ENCODE measurements around the gene COX15. TPM values are rescaled to one million over a fixed set of nuclear protein-coding genes. Genes with fewer than 3 reads are reported as not detected.

The COX15 gene
- total and polyA plus RNA-seq, 2 donors (not counting 1 experiment from before 2014, with no cell fraction given) = 26.4 to 43.9 TPM

DNA sequence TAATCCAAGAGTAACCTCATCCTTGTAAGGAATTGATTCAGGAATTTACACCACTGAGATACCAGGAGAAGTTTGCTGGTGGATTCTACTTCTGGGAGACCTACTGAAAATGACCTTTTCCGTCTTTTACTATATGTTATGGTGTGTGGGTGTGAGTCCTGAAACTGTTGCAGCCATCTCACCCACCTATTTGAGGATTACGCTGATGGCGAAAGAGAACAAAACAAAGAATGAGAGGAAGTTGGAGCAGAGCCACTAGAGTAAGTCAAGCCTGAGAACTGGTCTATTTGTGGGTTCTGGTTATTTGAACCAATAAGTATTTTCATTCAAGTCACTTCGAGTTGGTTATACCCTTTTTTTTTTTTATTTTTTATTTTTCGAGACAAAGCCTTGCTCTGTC is 37.8 kb upstream of the COX15 start:
- Histone ChIP-seq H3K4me2 (ENCODE audit: extremely low read depth, insufficient read depth, low read length) (no peak overlapping the region), H3K9ac (ENCODE audit: insufficient read depth, low read length) (no peak overlapping the region), H3K27me3 (ENCODE audit: control insufficient read depth, insufficient read depth, low read length) (no peaks in the 10 kb centered on the region), H3K9me3 (ENCODE audit: control insufficient read depth, insufficient read depth, low read depth, low read length) (no peaks in the 10 kb centered on the region), H3K4me1 (ENCODE audit: control insufficient read depth, extremely low read depth, insufficient read depth, low read length) (peaks cover 3% of the 10 kb centered on the region), H3K4me3 (replicated peaks in 1 of 4; ENCODE audit: control extremely low read depth in 1 of 4, insufficient read depth in 1 of 4, low read depth in 3 of 4, low read length in 4 of 4) (no peak overlapping the region), H3K79me2 (ENCODE audit: control insufficient read depth, insufficient read depth, low read length) (no peaks in the 10 kb centered on the region), H3K36me3 (ENCODE audit: control insufficient read depth, insufficient read depth, low read length) (no peaks in the 10 kb centered on the region), H4K20me1 (ENCODE audit: control insufficient read depth, extremely low read depth, insufficient read depth, low read length) (no peaks in the 10 kb centered on the region), H3K27ac (ENCODE audit: insufficient read depth, low read length) (no peak overlapping the region), H2AFZ (ENCODE audit: low read length) (no peak overlapping the region)
- no peak for DNase-seq (ENCODE audit: low read depth in 2 of 2)
- TF ChIP-seq, protein P1, sequence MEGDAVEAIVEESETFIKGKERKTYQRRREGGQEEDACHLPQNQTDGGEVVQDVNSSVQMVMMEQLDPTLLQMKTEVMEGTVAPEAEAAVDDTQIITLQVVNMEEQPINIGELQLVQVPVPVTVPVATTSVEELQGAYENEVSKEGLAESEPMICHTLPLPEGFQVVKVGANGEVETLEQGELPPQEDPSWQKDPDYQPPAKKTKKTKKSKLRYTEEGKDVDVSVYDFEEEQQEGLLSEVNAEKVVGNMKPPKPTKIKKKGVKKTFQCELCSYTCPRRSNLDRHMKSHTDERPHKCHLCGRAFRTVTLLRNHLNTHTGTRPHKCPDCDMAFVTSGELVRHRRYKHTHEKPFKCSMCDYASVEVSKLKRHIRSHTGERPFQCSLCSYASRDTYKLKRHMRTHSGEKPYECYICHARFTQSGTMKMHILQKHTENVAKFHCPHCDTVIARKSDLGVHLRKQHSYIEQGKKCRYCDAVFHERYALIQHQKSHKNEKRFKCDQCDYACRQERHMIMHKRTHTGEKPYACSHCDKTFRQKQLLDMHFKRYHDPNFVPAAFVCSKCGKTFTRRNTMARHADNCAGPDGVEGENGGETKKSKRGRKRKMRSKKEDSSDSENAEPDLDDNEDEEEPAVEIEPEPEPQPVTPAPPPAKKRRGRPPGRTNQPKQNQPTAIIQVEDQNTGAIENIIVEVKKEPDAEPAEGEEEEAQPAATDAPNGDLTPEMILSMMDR (conservative IDR thresholded peaks at IDR 0.05 in 1 of 2, IDR thresholded peaks at IDR 0.05 in 1 of 2; ENCODE audit: low read depth in 1 of 2, low read length in 2 of 2) = no peak
- TF ChIP-seq EZH2 (IDR thresholded peaks at IDR 0.05; ENCODE audit: low read length, missing control alignments) = no peak

DNA sequence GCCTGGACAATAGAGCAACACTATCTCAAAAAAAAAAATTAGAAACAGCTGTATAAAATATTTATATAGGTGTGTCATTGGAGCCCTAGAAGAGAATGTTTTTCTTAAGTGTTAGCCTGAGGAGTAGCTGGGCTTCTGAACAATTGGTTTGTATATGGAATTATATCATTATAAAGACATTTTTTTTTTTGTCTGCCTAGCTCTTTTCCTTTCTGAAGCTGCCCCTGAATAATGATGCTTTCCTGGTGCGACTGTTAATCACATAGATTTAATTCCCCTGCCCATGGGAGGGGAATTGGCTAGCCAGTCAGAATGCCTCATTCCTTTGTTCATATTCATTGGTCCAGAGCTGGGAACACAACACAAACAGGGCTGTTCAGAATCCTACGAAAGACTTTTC is 36.6 kb upstream of the COX15 start:
- DNase-seq (ENCODE audit: low read depth in 2 of 2) = peak in 1 of 2 donors; percentile 37
- Histone ChIP-seq H3K9ac (ENCODE audit: insufficient read depth, low read length) (no peak overlapping the region), H4K20me1 (ENCODE audit: control insufficient read depth, extremely low read depth, insufficient read depth, low read length) (no peaks in the 10 kb centered on the region), H3K27me3 (ENCODE audit: control insufficient read depth, insufficient read depth, low read length) (no peaks in the 10 kb centered on the region), H3K79me2 (ENCODE audit: control insufficient read depth, insufficient read depth, low read length) (no peaks in the 10 kb centered on the region), H3K4me1 (ENCODE audit: control insufficient read depth, extremely low read depth, insufficient read depth, low read length) (peaks cover 3% of the 10 kb centered on the region), H3K9me3 (ENCODE audit: control insufficient read depth, insufficient read depth, low read depth, low read length) (no peaks in the 10 kb centered on the region), H2AFZ (ENCODE audit: low read length) (peak overlapping the region; percentile 47), H3K36me3 (ENCODE audit: control insufficient read depth, insufficient read depth, low read length) (no peaks in the 10 kb centered on the region), H3K27ac (ENCODE audit: insufficient read depth, low read length) (no peak overlapping the region), H3K4me3 (replicated peaks in 1 of 4; ENCODE audit: control extremely low read depth in 1 of 4, insufficient read depth in 1 of 4, low read depth in 3 of 4, low read length in 4 of 4) (no peak overlapping the region), H3K4me2 (ENCODE audit: extremely low read depth, insufficient read depth, low read length) (no peak overlapping the region)
- no peak for TF ChIP-seq EZH2 (IDR thresholded peaks at IDR 0.05; ENCODE audit: low read length, missing control alignments)
- TF ChIP-seq, protein P1 (conservative IDR thresholded peaks at IDR 0.05 in 1 of 2, IDR thresholded peaks at IDR 0.05 in 1 of 2; ENCODE audit: low read depth in 1 of 2, low read length in 2 of 2) = no peak

DNA sequence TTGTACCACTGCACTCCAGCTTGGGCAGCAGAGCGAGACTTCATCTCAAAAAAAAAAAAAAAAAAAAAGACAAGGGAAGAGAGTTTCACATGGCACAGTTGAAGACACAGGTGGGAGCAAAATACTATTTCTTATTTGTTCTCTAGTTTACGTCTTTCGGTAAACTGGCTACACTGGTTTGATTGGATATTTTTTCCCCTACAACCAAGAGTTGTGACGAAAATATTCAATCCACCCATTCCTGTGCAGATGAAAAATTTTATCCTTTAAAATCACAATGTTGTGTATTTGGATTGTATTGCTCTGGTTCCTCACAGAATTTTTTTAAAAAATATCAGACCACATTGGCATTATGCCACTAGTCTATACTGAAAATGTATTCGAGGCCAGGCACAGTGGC is 36.0 kb upstream of the COX15 start:
- Histone ChIP-seq H3K4me1 (ENCODE audit: control insufficient read depth, extremely low read depth, insufficient read depth, low read length) (peaks cover 3% of the 10 kb centered on the region), H3K4me2 (ENCODE audit: extremely low read depth, insufficient read depth, low read length) (no peak overlapping the region), H3K9me3 (ENCODE audit: control insufficient read depth, insufficient read depth, low read depth, low read length) (no peaks in the 10 kb centered on the region), H3K9ac (ENCODE audit: insufficient read depth, low read length) (no peak overlapping the region), H3K27me3 (ENCODE audit: control insufficient read depth, insufficient read depth, low read length) (no peaks in the 10 kb centered on the region), H3K27ac (ENCODE audit: insufficient read depth, low read length) (no peak overlapping the region), H3K36me3 (ENCODE audit: control insufficient read depth, insufficient read depth, low read length) (no peaks in the 10 kb centered on the region), H3K4me3 (replicated peaks in 1 of 4; ENCODE audit: control extremely low read depth in 1 of 4, insufficient read depth in 1 of 4, low read depth in 3 of 4, low read length in 4 of 4) (no peak overlapping the region), H4K20me1 (ENCODE audit: control insufficient read depth, extremely low read depth, insufficient read depth, low read length) (no peaks in the 10 kb centered on the region), H2AFZ (ENCODE audit: low read length) (no peak overlapping the region), H3K79me2 (ENCODE audit: control insufficient read depth, insufficient read depth, low read length) (no peaks in the 10 kb centered on the region)
- DNase-seq (ENCODE audit: low read depth in 2 of 2) = no peak
- TF ChIP-seq, protein P1 (conservative IDR thresholded peaks at IDR 0.05 in 1 of 2, IDR thresholded peaks at IDR 0.05 in 1 of 2; ENCODE audit: low read depth in 1 of 2, low read length in 2 of 2) = no peak
- TF ChIP-seq EZH2 (IDR thresholded peaks at IDR 0.05; ENCODE audit: low read length, missing control alignments) = no peak

Data from fibroblast of lung (primary cell).